Measurements from ENCODE around the gene BBLN.
"Not testable (repeated sequence)": the region's sequence is repeated elsewhere in the genome, so short reads cannot be mapped to it uniquely, and the experiment has no call there.

Gene BBLN

GRCh38 chr9:128159784-128160602 lies at the start of gene BBLN:
Gene BBLN (plus strand): TSS chr9:128160265. CDS start chr9:128160408, 143 bp downstream.
- peak; percentile 29 to 97 (median 90) for DNase-seq

GRCh38 chr9:128111726-128112125 lies 48.3 kb upstream of the BBLN start:
- not testable (repeated sequence) for DNase-seq

GRCh38 chr9:128113526-128114325 lies 46.3 kb upstream of the BBLN start:
- no peak for DNase-seq

GRCh38 chr9:128114326-128115186 lies 45.5 kb upstream of the BBLN start:
- DNase-seq: no peak

- DNase-seq: no peak
Measured at GRCh38 chr9:128115187-128116103, 44.6 kb upstream of the BBLN start.

- DNase-seq: no peak
Measured at GRCh38 chr9:128116104-128117083, 43.7 kb upstream of the BBLN start.

- peak in 53 of 56 donors; percentile 43 to 98 (median 83) for DNase-seq
Measured at GRCh38 chr9:128117613-128118471, 42.2 kb upstream of the BBLN start.

- DNase-seq: no peak
Measured at GRCh38 chr9:128118472-128118857, 41.6 kb upstream of the BBLN start.

GRCh38 chr9:128118971-128119665 lies 40.9 kb upstream of the BBLN start:
- DNase-seq: no peak

GRCh38 chr9:128120061-128120740 lies 39.9 kb upstream of the BBLN start:
- no peak for DNase-seq

GRCh38 chr9:128120741-128121465 lies 39.2 kb upstream of the BBLN start:
- no peak for DNase-seq

- no peak for DNase-seq
Measured at GRCh38 chr9:128121466-128121810, 38.6 kb upstream of the BBLN start.

- DNase-seq: no peak
Measured at GRCh38 chr9:128121924-128122808, 37.9 kb upstream of the BBLN start.

- DNase-seq: no peak
Measured at GRCh38 chr9:128122809-128123175, 37.3 kb upstream of the BBLN start.

GRCh38 chr9:128123451-128124080 lies 36.5 kb upstream of the BBLN start:
- DNase-seq: no peak
